ENCODE results near the gene TRPM5. TPM values are rescaled to one million over a fixed set of nuclear protein-coding genes. Genes with fewer than 3 reads are reported as not detected.

TRPM5 gene
- total RNA-seq, 1 donor from 2014 or later, result not detected

- no peak overlapping the region for H3K27ac Mint-ChIP-seq (ENCODE audit: unreplicated experiment)
- peaks cover 25% of the 10 kb centered on the region for H3K27me3 Mint-ChIP-seq (ENCODE audit: low read depth, unreplicated experiment)
- DNase-seq (ENCODE audit: low read depth) (no peak), FAIRE-seq (no peak)
- TF ChIP-seq, protein P1, sequence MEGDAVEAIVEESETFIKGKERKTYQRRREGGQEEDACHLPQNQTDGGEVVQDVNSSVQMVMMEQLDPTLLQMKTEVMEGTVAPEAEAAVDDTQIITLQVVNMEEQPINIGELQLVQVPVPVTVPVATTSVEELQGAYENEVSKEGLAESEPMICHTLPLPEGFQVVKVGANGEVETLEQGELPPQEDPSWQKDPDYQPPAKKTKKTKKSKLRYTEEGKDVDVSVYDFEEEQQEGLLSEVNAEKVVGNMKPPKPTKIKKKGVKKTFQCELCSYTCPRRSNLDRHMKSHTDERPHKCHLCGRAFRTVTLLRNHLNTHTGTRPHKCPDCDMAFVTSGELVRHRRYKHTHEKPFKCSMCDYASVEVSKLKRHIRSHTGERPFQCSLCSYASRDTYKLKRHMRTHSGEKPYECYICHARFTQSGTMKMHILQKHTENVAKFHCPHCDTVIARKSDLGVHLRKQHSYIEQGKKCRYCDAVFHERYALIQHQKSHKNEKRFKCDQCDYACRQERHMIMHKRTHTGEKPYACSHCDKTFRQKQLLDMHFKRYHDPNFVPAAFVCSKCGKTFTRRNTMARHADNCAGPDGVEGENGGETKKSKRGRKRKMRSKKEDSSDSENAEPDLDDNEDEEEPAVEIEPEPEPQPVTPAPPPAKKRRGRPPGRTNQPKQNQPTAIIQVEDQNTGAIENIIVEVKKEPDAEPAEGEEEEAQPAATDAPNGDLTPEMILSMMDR (IDR thresholded peaks at IDR 0.05; ENCODE audit: insufficient read depth, low read depth, low read length), result no peak
- no peak for TF ChIP-seq EZH2 (IDR thresholded peaks at IDR 0.05; ENCODE audit: insufficient read depth, low read length)
- H4K20me1 ChIP-seq (ENCODE audit: insufficient read depth, low read length), result peaks cover 2% of the 10 kb centered on the region
- H3K4me3 Mint-ChIP-seq (ENCODE audit: unreplicated experiment), result no peak overlapping the region
- no peaks in the 10 kb centered on the region for H3K9me3 Mint-ChIP-seq (ENCODE audit: unreplicated experiment)
- no peak overlapping the region for H3K4me2 ChIP-seq (ENCODE audit: low read length)
- H3K4me3 ChIP-seq (ENCODE audit: insufficient read depth, low read depth, low read length), result no peak overlapping the region
- no peak overlapping the region for H3K9ac ChIP-seq (ENCODE audit: low read length)
- H3K36me3 Mint-ChIP-seq (ENCODE audit: low read depth, unreplicated experiment), result no peaks in the 10 kb centered on the region
- H3K27me3 ChIP-seq (ENCODE audit: insufficient read depth, low read length), result no peaks in the 10 kb centered on the region
- no peak overlapping the region for H2AFZ ChIP-seq (ENCODE audit: low read depth, low read length)
- no peaks in the 10 kb centered on the region for H3K36me3 ChIP-seq (ENCODE audit: insufficient read depth, low read length)
- peaks cover 2% of the 10 kb centered on the region for H3K9me3 ChIP-seq (ENCODE audit: insufficient read depth, low read depth, low read length)
- no peak overlapping the region for H3K27ac ChIP-seq (ENCODE audit: low read depth, low read length)
- no peaks in the 10 kb centered on the region for H3K4me1 ChIP-seq (ENCODE audit: insufficient read depth, low read length)
- H3K79me2 ChIP-seq (ENCODE audit: insufficient read depth, low read length), result no peaks in the 10 kb centered on the region
- H3K4me1 Mint-ChIP-seq (ENCODE audit: low read depth, unreplicated experiment), result no peaks in the 10 kb centered on the region
Observed at GRCh38 chr11:2426826-2427521, 17.3 kb downstream of the TRPM5 start.

GRCh38 chr11:2426221-2426620 is 18.1 kb downstream of the TRPM5 start:
- Histone ChIP-seq H3K27me3 (ENCODE audit: insufficient read depth, low read length) (no peaks in the 10 kb centered on the region), H3K79me2 (ENCODE audit: insufficient read depth, low read length) (no peaks in the 10 kb centered on the region), H3K9ac (ENCODE audit: low read length) (no peak overlapping the region), H3K9me3 (ENCODE audit: insufficient read depth, low read depth, low read length) (peaks cover 2% of the 10 kb centered on the region), H3K4me2 (ENCODE audit: low read length) (no peak overlapping the region), H3K27ac (ENCODE audit: low read depth, low read length) (no peak overlapping the region), H4K20me1 (ENCODE audit: insufficient read depth, low read length) (peaks cover 2% of the 10 kb centered on the region), H3K4me1 (ENCODE audit: insufficient read depth, low read length) (no peaks in the 10 kb centered on the region), H2AFZ (ENCODE audit: low read depth, low read length) (no peak overlapping the region), H3K36me3 (ENCODE audit: insufficient read depth, low read length) (no peaks in the 10 kb centered on the region), H3K4me3 (ENCODE audit: insufficient read depth, low read depth, low read length) (no peak overlapping the region)
- H3K4me1 Mint-ChIP-seq (ENCODE audit: low read depth, unreplicated experiment), result no peaks in the 10 kb centered on the region
- DNase-seq (ENCODE audit: low read depth), result no peak
- peaks cover 18% of the 10 kb centered on the region for H3K27me3 Mint-ChIP-seq (ENCODE audit: low read depth, unreplicated experiment)
- H3K36me3 Mint-ChIP-seq (ENCODE audit: low read depth, unreplicated experiment), result no peaks in the 10 kb centered on the region
- no peak overlapping the region for H3K27ac Mint-ChIP-seq (ENCODE audit: unreplicated experiment)
- no peak overlapping the region for H3K4me3 Mint-ChIP-seq (ENCODE audit: unreplicated experiment)
- H3K9me3 Mint-ChIP-seq (ENCODE audit: unreplicated experiment), result no peaks in the 10 kb centered on the region
- TF ChIP-seq, protein P1 (IDR thresholded peaks at IDR 0.05; ENCODE audit: insufficient read depth, low read depth, low read length), result no peak
- TF ChIP-seq EZH2 (IDR thresholded peaks at IDR 0.05; ENCODE audit: insufficient read depth, low read length), result no peak
- FAIRE-seq, result no peak

DNA sequence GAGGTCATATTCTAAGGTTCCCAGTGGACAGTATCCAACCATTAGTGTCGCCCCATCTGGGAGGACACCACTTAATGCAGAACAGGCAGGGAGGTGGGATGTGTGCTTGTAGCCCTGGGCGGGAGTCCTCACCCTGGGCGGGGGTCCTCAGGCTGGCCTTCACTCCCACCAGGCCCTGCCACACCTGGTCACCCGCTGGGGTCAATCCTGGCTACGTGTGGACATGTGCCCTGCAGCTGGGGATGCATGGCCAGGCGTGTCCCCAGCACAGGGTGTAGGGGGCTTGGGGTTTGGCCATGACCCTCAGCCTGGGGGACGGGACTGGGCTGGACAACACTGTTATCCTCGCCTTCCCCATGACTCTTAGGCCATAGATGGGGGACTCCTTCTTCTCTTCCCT is 18.8 kb downstream of the TRPM5 start:
- Mint-ChIP-seq H3K4me1 (ENCODE audit: low read depth, unreplicated experiment) (no peaks in the 10 kb centered on the region), H3K36me3 (ENCODE audit: low read depth, unreplicated experiment) (no peaks in the 10 kb centered on the region), H3K27me3 (ENCODE audit: low read depth, unreplicated experiment) (peaks cover 18% of the 10 kb centered on the region), H3K9me3 (ENCODE audit: unreplicated experiment) (no peaks in the 10 kb centered on the region), H3K4me3 (ENCODE audit: unreplicated experiment) (no peak overlapping the region), H3K27ac (ENCODE audit: unreplicated experiment) (no peak overlapping the region)
- Histone ChIP-seq H2AFZ (ENCODE audit: low read depth, low read length) (no peak overlapping the region), H3K4me2 (ENCODE audit: low read length) (no peak overlapping the region), H3K27me3 (ENCODE audit: insufficient read depth, low read length) (no peaks in the 10 kb centered on the region), H3K9me3 (ENCODE audit: insufficient read depth, low read depth, low read length) (peaks cover 2% of the 10 kb centered on the region), H3K36me3 (ENCODE audit: insufficient read depth, low read length) (no peaks in the 10 kb centered on the region), H3K4me3 (ENCODE audit: insufficient read depth, low read depth, low read length) (no peak overlapping the region), H3K9ac (ENCODE audit: low read length) (no peak overlapping the region), H3K4me1 (ENCODE audit: insufficient read depth, low read length) (no peaks in the 10 kb centered on the region), H3K27ac (ENCODE audit: low read depth, low read length) (no peak overlapping the region), H4K20me1 (ENCODE audit: insufficient read depth, low read length) (peaks cover 2% of the 10 kb centered on the region), H3K79me2 (ENCODE audit: insufficient read depth, low read length) (no peaks in the 10 kb centered on the region)
- DNase-seq (ENCODE audit: low read depth) (no peak), FAIRE-seq (no peak)
- TF ChIP-seq EZH2 (IDR thresholded peaks at IDR 0.05; ENCODE audit: insufficient read depth, low read length), result no peak
- TF ChIP-seq, protein P1 (IDR thresholded peaks at IDR 0.05; ENCODE audit: insufficient read depth, low read depth, low read length), result no peak

Data from astrocyte (in vitro differentiated cells and primary cell).